SK-N-MC (cell line): ENCODE data around the gene CLIP2.

ENCODE experiments used
- EZH2 ChIP-seq: fragments of 200-600 bp; sonication (generic); IDR thresholded peaks from one replicate; pipeline ENCODE4 v1.6.1; 2017; ENCODE audit warnings: antibody characterized with exemption
- FOXP2 ChIP-seq: optimal IDR thresholded peaks from 2 replicates; pipeline ENCODE3; 2011; ENCODE audit warnings: mild to moderate bottlenecking, moderate library complexity; ENCODE audit not compliant: insufficient read depth; ENCODE audit errors: extremely low read length, control extremely low read depth
- POLR2AphosphoS5 ChIP-seq: IDR thresholded peaks from 2 replicates; pipeline ENCODE4 v1.6.1; 2012; ENCODE audit warnings: mild to moderate bottlenecking, low read depth, low read length, borderline replicate concordance

DNA sequence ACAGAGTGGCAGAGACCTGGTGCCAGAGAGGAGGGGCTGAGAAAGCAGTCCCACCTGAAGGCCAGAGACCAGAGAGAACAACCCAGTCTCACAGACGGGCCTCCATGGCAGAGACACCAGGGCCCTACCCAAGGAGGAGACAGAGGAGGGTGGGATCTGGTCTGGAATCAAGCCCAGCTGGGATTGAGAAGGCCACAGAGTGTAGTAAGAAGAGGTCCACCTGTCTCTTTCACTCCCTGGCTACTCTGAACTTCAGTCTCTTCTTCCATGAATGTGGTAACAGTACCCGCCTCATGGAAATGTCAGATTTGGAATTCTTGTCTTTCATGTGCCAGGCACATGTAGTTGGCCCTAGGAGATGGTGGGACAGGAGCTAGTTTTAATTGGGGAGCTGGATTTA lies 55.6 kb downstream of the CLIP2 start:
- no peak for TF ChIP-seq POLR2AphosphoS5
- no peak for TF ChIP-seq EZH2
- TF ChIP-seq FOXP2, result no peak
